IPS-18c (cell line): ENCODE results near the gene SALL3.

Experiments
- H3K4me3 ChIP-seq: 2 replicates; pipeline ENCODE4 v1.7.0; 2013; ENCODE audit warnings: low read depth, mild to moderate bottlenecking, low read length, moderate library complexity; ENCODE audit not compliant: insufficient read depth
- H3K9me3 ChIP-seq: one replicate; pipeline ENCODE4 v1.6.1; 2013; ENCODE audit warnings: mild to moderate bottlenecking, low read length, moderate library complexity; ENCODE audit not compliant: control insufficient read depth, insufficient read depth

Gene SALL3

DNA sequence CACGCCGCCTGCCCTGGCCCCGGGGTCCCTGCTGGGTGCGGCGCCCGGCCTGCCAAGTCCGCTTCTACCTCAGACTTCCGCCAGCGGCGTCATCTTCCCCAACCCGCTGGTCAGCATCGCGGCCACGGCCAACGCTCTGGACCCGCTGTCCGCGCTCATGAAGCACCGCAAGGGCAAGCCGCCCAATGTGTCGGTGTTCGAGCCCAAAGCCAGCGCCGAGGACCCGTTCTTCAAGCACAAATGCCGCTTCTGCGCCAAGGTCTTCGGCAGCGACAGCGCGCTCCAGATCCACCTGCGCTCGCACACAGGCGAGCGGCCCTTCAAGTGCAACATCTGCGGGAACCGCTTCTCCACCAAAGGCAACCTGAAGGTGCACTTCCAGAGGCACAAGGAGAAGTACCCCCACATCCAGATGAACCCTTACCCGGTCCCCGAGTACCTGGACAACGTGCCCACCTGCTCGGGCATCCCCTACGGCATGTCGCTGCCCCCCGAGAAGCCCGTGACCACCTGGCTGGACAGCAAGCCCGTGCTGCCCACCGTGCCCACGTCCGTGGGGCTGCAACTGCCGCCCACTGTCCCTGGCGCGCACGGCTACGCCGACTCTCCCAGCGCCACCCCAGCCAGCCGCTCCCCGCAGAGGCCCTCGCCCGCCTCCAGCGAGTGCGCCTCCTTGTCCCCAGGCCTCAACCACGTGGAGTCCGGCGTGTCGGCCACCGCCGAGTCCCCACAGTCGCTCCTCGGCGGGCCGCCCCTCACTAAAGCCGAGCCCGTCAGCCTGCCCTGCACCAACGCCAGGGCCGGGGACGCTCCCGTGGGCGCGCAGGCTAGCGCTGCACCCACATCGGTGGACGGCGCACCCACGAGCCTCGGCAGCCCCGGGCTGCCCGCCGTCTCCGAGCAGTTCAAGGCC is 13.7 kb downstream of the SALL3 start:
- Histone ChIP-seq H3K4me3 (no peak overlapping the region), H3K9me3 (no peaks in the 10 kb centered on the region)

GRCh38 chr18:78994000-78994399 is 14.4 kb downstream of the SALL3 start:
- Histone ChIP-seq H3K4me3 (no peak overlapping the region), H3K9me3 (no peaks in the 10 kb centered on the region)

- no peak overlapping the region for H3K4me3 ChIP-seq
- no peaks in the 10 kb centered on the region for H3K9me3 ChIP-seq
These were observed 14.9 kb downstream of the SALL3 start for GRCh38 chr18:78994531-78994930.

GRCh38 chr18:78994977-78995582 is 15.5 kb downstream of the SALL3 start:
- Histone ChIP-seq H3K9me3 (no peaks in the 10 kb centered on the region), H3K4me3 (no peak overlapping the region)

DNA sequence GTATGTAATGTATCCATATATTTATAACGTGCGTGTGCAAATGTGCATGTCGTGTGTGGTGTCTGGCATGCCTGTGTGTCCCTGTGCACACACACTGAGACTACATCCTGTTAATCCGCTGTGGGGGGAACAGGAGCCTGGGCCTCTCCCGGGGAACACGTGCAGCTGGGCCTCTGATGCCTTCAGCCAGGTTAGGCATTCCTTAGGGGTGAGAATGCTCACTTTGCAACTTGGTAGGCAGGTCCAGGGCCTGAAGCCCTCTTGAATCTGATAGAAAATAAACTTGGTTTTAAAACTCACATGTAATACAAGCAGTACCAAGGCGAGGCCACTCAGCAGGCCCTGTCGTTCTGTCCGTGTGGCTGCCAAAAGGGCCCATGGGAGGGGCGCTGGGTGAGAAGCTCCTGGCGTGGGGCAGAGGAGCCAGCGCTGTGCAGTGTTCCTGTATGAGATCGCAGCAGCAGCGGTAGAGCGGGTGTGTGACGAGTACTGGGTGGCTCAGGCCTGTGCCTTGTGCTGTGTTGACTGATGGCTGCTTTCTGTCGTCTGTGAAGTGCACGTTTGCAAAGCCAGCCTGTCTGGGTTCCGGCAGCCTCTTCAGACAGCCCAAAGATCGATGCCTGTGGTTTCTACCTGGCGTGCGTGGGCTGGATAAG is 16.2 kb downstream of the SALL3 start:
- Histone ChIP-seq H3K4me3 (no peak overlapping the region), H3K9me3 (no peaks in the 10 kb centered on the region)

- H3K9me3 ChIP-seq: no peaks in the 10 kb centered on the region
These were observed 17.3 kb downstream of the SALL3 start for GRCh38 chr18:78996741-78997490.

DNA sequence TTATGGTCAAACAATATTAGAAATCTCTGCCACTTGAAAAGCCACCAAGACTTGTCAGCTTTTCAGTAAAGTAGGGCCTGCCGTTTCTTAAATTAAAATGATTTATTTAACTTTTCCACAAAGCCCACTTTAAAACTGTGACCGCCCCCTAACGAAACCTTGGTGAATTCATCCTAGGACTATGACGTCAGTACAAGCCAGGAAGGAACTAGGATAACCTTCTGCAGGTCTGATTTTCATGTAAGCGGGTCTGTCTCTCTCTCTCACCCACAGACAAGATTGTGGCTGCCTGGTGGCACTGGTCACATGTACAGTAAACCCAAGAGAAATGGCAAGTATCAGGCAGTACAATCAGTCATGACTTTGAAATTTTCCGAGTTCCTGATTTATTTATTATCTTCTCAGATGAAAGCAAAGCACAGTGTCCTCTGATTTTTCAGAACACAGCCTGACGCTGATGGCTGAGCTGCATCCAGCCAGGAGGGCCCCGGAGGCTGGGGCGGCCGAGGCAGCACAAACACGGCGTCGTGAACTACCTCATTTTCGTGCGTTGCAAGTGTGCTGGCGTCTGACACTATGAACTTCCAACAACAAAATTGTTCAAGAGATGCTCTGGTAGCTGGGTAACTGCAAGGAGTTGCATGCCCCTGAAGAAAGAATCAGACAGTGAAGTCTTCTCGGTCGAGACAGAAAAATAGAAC is 18.9 kb downstream of the SALL3 start:
- no peak overlapping the region for H3K4me3 ChIP-seq
- no peaks in the 10 kb centered on the region for H3K9me3 ChIP-seq

More at GRCh38 chr18:78996741-78997490, 17.3 kb downstream of the SALL3 start:
- no peak overlapping the region for H3K4me3 ChIP-seq

DNA sequence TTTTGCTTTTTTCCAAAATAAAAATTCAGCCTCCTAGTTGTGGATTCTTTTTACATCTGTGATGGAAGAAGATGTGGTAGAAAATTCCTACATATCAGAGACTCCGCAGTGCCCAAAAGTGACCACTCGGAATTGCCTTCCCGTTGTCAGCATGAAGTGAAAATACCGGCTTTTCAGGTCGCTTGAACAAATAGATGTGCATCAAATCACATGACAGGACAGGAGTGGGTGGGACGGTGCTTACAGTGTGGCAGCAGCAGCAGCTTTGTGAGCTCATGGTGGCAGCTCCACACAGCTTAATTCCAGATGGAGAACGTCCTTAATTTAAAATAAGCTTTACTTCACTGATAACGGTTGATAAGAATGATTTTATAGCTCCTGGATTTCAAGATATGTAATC is 20.3 kb downstream of the SALL3 start:
- Histone ChIP-seq H3K9me3 (no peaks in the 10 kb centered on the region), H3K4me3 (no peak overlapping the region)

GRCh38 chr18:79000997-79001396 is 21.4 kb downstream of the SALL3 start:
- Histone ChIP-seq H3K4me3 (no peak overlapping the region), H3K9me3 (no peaks in the 10 kb centered on the region)

DNA sequence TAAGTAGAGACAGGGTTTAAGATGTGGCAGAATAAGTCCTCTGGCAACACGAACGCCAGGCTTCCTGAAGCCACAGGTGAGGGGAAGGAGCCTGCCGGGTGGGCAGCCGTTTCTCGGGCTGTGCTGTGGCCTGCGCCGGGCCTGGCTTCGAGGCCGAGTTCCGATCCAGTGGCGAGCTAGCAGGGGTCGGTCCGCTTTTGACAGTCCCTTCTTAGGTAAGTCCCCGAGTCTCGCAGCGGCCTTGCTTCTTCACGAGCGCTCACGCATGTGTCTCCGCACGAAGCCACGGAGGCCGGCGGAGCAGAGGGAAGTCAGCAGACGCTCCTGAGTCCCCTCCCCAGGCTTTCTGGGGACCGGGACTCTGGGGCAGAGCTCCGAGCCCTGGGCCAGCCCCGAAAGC is 26.0 kb downstream of the SALL3 start:
- no peak overlapping the region for H3K4me3 ChIP-seq
- no peaks in the 10 kb centered on the region for H3K9me3 ChIP-seq

DNA sequence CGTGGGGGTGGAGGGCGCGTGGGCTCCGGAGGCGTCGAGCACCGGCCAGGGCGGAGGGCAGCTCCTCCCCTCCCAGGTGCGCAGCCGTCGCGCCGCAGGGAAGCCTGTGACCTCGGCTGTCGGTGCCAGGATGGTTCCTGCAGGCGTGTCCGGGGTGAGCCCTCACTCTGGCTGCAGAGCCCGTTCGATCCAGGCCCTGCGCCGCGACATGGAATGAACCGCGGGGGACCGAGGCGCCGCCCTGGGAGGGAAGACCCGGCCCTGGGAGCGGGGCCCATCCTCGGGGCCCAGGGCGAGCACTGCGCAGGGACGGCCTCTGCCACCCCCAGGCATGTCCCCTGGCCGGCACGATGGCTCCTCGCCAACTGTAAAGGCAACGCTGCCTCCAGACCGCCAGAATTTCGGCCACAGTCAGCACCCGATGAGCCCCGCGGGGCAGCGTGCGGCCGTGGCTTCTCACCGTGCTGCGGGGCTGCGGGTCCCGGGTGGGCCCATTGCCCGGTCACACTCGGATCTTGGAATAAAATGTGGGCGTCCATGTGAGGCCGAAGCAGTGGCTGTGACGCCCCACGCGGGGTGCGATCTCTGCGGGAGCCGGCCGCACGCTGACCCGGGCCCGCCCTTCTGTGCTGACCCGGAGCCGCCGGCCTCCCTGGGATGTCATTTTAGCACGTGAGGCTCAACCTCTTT is 26.6 kb downstream of the SALL3 start:
- Histone ChIP-seq H3K4me3 (no peak overlapping the region), H3K9me3 (no peaks in the 10 kb centered on the region)

DNA sequence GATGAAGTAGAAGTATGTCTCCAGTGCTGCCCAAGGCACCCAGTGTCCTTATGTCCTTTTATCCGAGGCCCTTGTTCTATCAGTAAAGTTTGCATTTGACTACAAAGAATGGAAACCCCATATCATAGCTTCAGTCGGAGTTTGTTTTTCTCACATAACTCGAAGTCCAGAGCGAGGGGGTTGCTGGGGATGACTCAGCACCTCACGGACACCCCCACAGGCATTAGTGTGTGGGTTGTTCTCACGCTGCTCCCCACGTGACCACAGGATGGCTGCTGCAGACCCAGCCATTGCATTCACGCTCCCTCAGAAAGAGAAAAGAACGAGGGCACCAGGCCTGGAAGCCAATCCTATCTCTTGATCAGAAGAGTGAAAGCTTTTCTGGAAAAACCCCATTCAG is 27.8 kb downstream of the SALL3 start:
- H3K9me3 ChIP-seq: no peaks in the 10 kb centered on the region
- H3K4me3 ChIP-seq: no peak overlapping the region

DNA sequence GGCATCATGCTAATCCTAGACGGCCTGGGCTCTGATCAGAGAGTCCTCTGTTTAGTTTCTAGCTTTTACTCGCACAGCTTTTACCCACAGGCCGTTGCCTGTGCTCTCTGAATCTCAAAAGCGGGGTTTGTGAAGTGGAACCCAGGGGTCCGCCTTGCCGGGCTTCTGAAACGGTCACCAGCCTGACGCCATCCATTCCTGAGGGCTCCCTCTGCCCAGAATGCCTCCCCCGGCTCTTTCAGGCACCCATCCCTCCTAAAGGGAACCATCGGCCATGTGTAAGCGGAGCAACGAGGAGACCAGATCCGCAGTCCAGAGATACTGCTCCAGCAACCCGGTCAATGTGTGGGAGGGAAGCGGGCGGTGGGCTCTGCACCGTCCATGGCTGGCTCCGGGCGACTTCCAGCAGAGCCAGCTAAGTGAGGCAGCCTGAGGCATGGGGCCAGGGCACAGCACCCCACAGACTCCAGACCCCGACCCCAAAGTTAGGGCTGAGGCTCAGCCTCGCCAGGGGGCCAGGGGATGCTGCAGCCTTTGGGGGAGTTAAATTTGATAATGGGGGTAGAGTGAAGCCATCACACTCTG is 28.8 kb downstream of the SALL3 start:
- H3K4me3 ChIP-seq: no peak overlapping the region
- H3K9me3 ChIP-seq: no peaks in the 10 kb centered on the region

- H3K9me3 ChIP-seq: no peaks in the 10 kb centered on the region
- H3K4me3 ChIP-seq: no peak overlapping the region
These were observed 31.2 kb downstream of the SALL3 start for GRCh38 chr18:79010802-79011201.

DNA sequence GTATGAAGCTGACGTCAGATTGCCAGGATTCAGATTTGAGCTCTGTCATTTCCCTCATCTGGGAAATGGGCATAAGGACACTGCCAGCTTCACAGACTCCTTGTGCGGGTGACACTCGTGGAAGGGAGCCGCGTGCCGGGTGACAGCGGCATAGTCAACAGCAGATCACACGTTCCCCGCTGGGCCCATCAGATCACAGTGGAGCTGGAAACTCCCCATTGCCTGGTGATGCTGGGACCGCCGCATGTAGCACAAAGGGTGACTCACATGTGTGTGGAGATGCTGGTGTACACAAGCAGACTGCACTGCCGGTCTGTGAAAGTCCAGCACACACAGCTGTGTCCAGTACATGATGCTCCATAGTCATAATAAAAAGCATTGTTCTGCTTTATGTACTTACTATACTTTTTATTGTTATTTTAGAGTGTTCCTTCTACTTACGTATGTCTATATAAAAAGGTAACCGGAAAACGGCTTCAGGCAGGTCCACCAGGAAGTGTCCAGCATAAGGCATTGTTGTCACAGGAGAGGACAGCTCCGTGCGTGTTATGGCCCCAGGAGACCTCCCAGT is 31.8 kb downstream of the SALL3 start:
- Histone ChIP-seq H3K9me3 (no peaks in the 10 kb centered on the region), H3K4me3 (no peak overlapping the region)

DNA sequence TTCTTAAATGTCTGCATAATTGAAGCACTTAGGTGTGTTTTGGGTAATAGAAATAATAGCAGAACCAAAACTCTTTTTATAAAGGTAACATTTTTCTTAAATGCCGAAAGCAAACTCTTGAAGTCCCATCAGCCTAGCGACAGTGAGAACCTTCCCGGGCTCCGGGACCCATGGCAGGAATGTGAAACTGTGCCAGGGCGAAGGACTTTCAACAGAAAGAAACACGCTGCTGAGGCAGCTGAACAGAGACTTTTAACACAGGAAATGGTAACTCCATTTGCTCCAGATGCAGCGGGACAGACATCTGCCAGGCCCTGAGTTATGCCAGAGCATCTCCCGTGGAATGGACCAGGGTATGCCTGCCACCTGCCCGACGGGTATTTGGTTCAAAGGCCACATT is 34.3 kb downstream of the SALL3 start:
- Histone ChIP-seq H3K4me3 (no peak overlapping the region), H3K9me3 (no peaks in the 10 kb centered on the region)
